Uterus (tissue), 4 donors: Measurements from ENCODE around the gene PSENEN. TPM values are rescaled to one million over a fixed set of nuclear protein-coding genes. Genes with fewer than 3 reads are reported as not detected.
A peak's percentile ranks its signal among the peaks of the same experiment; 100 is the strongest.

Source experiments
- DNase-seq, 2 donors: peaks; one replicate each; pipeline ENCODE4 v3.0.0-alpha.2; 2019 to 2020
- H3K27ac ChIP-seq, 2 donors: fragments of 200-600 bp; sonication (generic); 1 replicate in 1 of 2; 2 replicates in 1 of 2; pipeline ENCODE4 v1.5.1; 2016 to 2018
- H3K27me3 ChIP-seq, 2 donors: fragments of 200-600 bp; sonication (generic); one replicate each; pipeline ENCODE4 v1.5.1; 2018 to 2019; ENCODE audit warnings: control low read depth in 1 of 2
- H3K36me3 ChIP-seq, 2 donors: fragments of 200-600 bp; sonication (generic); one replicate each; pipeline ENCODE4 v1.5.1; 2019; ENCODE audit warnings: control low read depth in 1 of 2
- H3K4me1 ChIP-seq, 2 donors: fragments of 200-600 bp; sonication (generic); one replicate each; pipeline ENCODE4 v1.5.1; 2018 to 2019; ENCODE audit warnings: control low read depth in 1 of 2
- H3K4me3 ChIP-seq, 2 donors: fragments of 200-600 bp; sonication (generic); 1 replicate in 1 of 2; 2 replicates in 1 of 2; pipeline ENCODE4 v1.5.1; 2018 to 2019; ENCODE audit warnings: mild to moderate bottlenecking in 1 of 2
- H3K9me3 ChIP-seq, 2 donors: fragments of 200-600 bp; sonication (generic); one replicate each; pipeline ENCODE4 v1.5.1; 2019; ENCODE audit warnings: control low read depth in 1 of 2
- CTCF ChIP-seq, 4 experiments: fragments of 200-600 bp in 2 of 4; fragments of 450-650 bp in 2 of 4; sonication (generic) in 2 of 4; IDR thresholded peaks; one replicate each; pipeline ENCODE4 v1.5.1; 2016 to 2019; ENCODE audit warnings: antibody characterized with exemption in 4 of 4, mild to moderate bottlenecking in 2 of 4, moderate library complexity in 1 of 4
- POLR2A ChIP-seq, 2 donors: fragments of 450-650 bp; IDR thresholded peaks; one replicate each; pipeline ENCODE4 v1.6.1; 2016; ENCODE audit warnings: antibody characterized with exemption in 2 of 2, mild to moderate bottlenecking in 1 of 2, moderate library complexity in 1 of 2
- intact Hi-C: fragments of 100-400 bp; cut with DNase I; formaldehyde crosslinking; loops from one replicate; pipeline ENCODE4 v1.15.1; 2023; ENCODE audit warnings: low total_unique reads
- total RNA-seq, 4 donors: library from RNA; depleted of rRNA in 3 of 4; stranded (reverse); fragments of >200 nt in 3 of 4; gene quantifications; one replicate each; pipeline versions ENCODE4 v1.1.0 to v1.2.4, GENCODE V29; 2014 to 2023
- donor health status: DM: yes; HTN: yes; CAD: no.

Gene PSENEN
- total RNA-seq, 4 donors from 2014 or later: 5.3 to 37.3 (median 18.8) TPM

GRCh38 chr19:35757749-35758608 is 12.5 kb downstream of the PSENEN start, which contains the start of gene PROSER3:
PROSER3 (plus strand) TSS chr19:35758176; CDS start chr19:35758216, 40 bp downstream.
- intact Hi-C loops: no loop called here
- Histone ChIP-seq H3K9me3 (no peaks in the 10 kb centered on the region), H3K4me1 (peaks cover 0 to 17% of the 10 kb centered on the region in 2 donors), H3K36me3 (no peaks in the 10 kb centered on the region), H3K27me3 (no peaks in the 10 kb centered on the region), H3K4me3 (peak within 1 kb of the TSS; percentile 94 to 96), H3K27ac (peak within 1 kb of the TSS; percentile 98 to 99)
- DNase-seq: peak; percentile 99
- peak; percentile 26 to 89 for TF ChIP-seq POLR2A (IDR thresholded peaks at IDR 0.05)
- no peak for TF ChIP-seq CTCF (IDR thresholded peaks at IDR 0.05)

GRCh38 chr19:35759697-35760096 is 14.2 kb downstream of the PSENEN start:
- Histone ChIP-seq H3K4me1 (peaks cover 0 to 13% of the 10 kb centered on the region in 2 donors), H3K36me3 (no peaks in the 10 kb centered on the region), H3K4me3 (no peak overlapping the region), H3K27me3 (no peaks in the 10 kb centered on the region), H3K27ac (no peak overlapping the region), H3K9me3 (no peaks in the 10 kb centered on the region)
- no peak for DNase-seq
- TF ChIP-seq CTCF (IDR thresholded peaks at IDR 0.05) (no peak), POLR2A (IDR thresholded peaks at IDR 0.05) (no peak)
- intact Hi-C loops: no loop called here

- no peaks in the 10 kb centered on the region for H3K36me3 ChIP-seq
Measured at GRCh38 chr19:35760711-35761349, 15.4 kb downstream of the PSENEN start.

GRCh38 chr19:35764432-35765315 is 19.2 kb downstream of the PSENEN start:
- intact Hi-C loops: no loop called here
- Histone ChIP-seq H3K36me3 (no peaks in the 10 kb centered on the region), H3K27me3 (no peaks in the 10 kb centered on the region), H3K9me3 (no peaks in the 10 kb centered on the region), H3K27ac (no peak overlapping the region), H3K4me3 (no peak overlapping the region), H3K4me1 (no peaks in the 10 kb centered on the region)
- no peak for TF ChIP-seq CTCF (IDR thresholded peaks at IDR 0.05)
- no peak for TF ChIP-seq POLR2A (IDR thresholded peaks at IDR 0.05)
- no peak for DNase-seq

More at GRCh38 chr19:35760711-35761349, 15.4 kb downstream of the PSENEN start:
- no peak for DNase-seq
- intact Hi-C loops: no loop called here
- Histone ChIP-seq H3K4me1 (peaks cover 0 to 9% of the 10 kb centered on the region in 2 donors), H3K9me3 (no peaks in the 10 kb centered on the region), H3K27me3 (no peaks in the 10 kb centered on the region), H3K27ac (no peak overlapping the region), H3K4me3 (no peak overlapping the region)
- TF ChIP-seq CTCF (IDR thresholded peaks at IDR 0.05): no peak
- no peak for TF ChIP-seq POLR2A (IDR thresholded peaks at IDR 0.05)
